IMR-90 (cell line): ENCODE data around the gene EVL. TPM values are rescaled to one million over a fixed set of nuclear protein-coding genes. Genes with fewer than 3 reads are reported as not detected.

Source experiments
- ATAC-seq: fragments of 200-7000 bp; cut with Tn5 transposase; 2 replicates; pipeline ENCODE4 v1.9.1; 2020; ENCODE audit warnings: low read depth, mild to moderate bottlenecking, moderate library complexity
- BruUV-seq: library from RNA; stranded (reverse); fragments of 400-500 nt; replicated peaks from 2 replicates; lab custom pipeline; 2021; lab: Mats Ljungman, UMichigan
- CTCF ChIA-PET: fragments of 300-600 bp; formaldehyde crosslinking; extraction: SDS; loops from one replicate; lab custom pipeline; 2021; ENCODE audit warnings: antibody characterized with exemption; lab: Yijun Ruan, JAX
- POLR2A ChIA-PET: fragments of 300-600 bp; sonication (Branson Sonifier 250); formaldehyde crosslinking; loops from one replicate; lab custom pipeline; 2022; ENCODE audit warnings: antibody characterized with exemption; ENCODE audit not compliant: unreplicated experiment; lab: Charles Lee
- DNase-seq: peaks from one replicate; pipeline ENCODE4 v3.0.0; 2013
- H2AFZ ChIP-seq: replicated peaks from 2 replicates; pipeline ENCODE3; 2013; ENCODE audit warnings: low read length, mild to moderate bottlenecking; ENCODE audit not compliant: poor library complexity
- H2AK5ac ChIP-seq: 2 replicates; pipeline ENCODE4 v1.6.1; 2013; ENCODE audit warnings: low read depth, low read length, inconsistent platforms
- H2AK9ac ChIP-seq: replicated peaks from 2 replicates; pipeline ENCODE3; 2013; ENCODE audit warnings: mild to moderate bottlenecking, low read depth, low read length, moderate library complexity; ENCODE audit not compliant: poor library complexity
- H2BK120ac ChIP-seq: 2 replicates; pipeline ENCODE4 v1.6.1; 2013; ENCODE audit warnings: low read depth, low read length, inconsistent platforms
- H2BK15ac ChIP-seq: 3 replicates; pipeline ENCODE4 v1.6.1; 2013; ENCODE audit warnings: low read depth, low read length, inconsistent platforms
- H2BK20ac ChIP-seq: 2 replicates; pipeline ENCODE4 v1.6.1; 2013; ENCODE audit warnings: low read depth, mild to moderate bottlenecking, inconsistent platforms, low read length, moderate library complexity
- H2BK5ac ChIP-seq: 2 replicates; pipeline ENCODE4 v1.6.1; 2013; ENCODE audit warnings: mild to moderate bottlenecking, low read depth, low read length, inconsistent platforms; ENCODE audit not compliant: poor library complexity, severe bottlenecking
- H3K14ac ChIP-seq: replicated peaks from 2 replicates; pipeline ENCODE4 v1.6.1; 2013; ENCODE audit warnings: low read depth, low read length, inconsistent platforms
- H3K18ac ChIP-seq: 2 replicates; pipeline ENCODE4 v1.6.1; 2013; ENCODE audit warnings: low read depth, low read length, control low read depth
- H3K23ac ChIP-seq: 2 replicates; pipeline ENCODE4 v1.6.1; 2013; ENCODE audit warnings: low read depth, low read length, inconsistent platforms
- H3K27ac ChIP-seq: 2 replicates; pipeline ENCODE4 v1.5.1; 2013; ENCODE audit warnings: mild to moderate bottlenecking, control low read depth, low read length; ENCODE audit not compliant: insufficient read depth
- H3K27me3 ChIP-seq: 2 replicates; pipeline ENCODE4 v1.6.1; 2013; ENCODE audit warnings: low read length; ENCODE audit not compliant: control insufficient read depth, insufficient read depth
- H3K36me3 ChIP-seq: 2 replicates; pipeline ENCODE4 v1.6.1; 2013; ENCODE audit warnings: low read length, mixed read lengths; ENCODE audit not compliant: control insufficient read depth, insufficient read depth
- H3K4ac ChIP-seq: 2 replicates; pipeline ENCODE4 v1.6.1; 2013; ENCODE audit warnings: low read depth, low read length, inconsistent platforms
- H3K4me1 ChIP-seq: 2 replicates; pipeline ENCODE4 v1.6.1; 2013; ENCODE audit warnings: low read length, mixed read lengths; ENCODE audit not compliant: control insufficient read depth, insufficient read depth
- H3K4me2 ChIP-seq: 2 replicates; pipeline ENCODE4 v1.6.1; 2013; ENCODE audit warnings: low read depth, mild to moderate bottlenecking, control low read depth, low read length, moderate library complexity
- H3K4me3 ChIP-seq: 2 replicates; pipeline ENCODE4 v1.5.1; 2013; ENCODE audit warnings: low read depth, mild to moderate bottlenecking, control low read depth, low read length, moderate library complexity; ENCODE audit not compliant: insufficient read depth
- H3K56ac ChIP-seq: 2 replicates; pipeline ENCODE4 v1.6.1; 2013; ENCODE audit warnings: low read length, inconsistent platforms; ENCODE audit not compliant: insufficient read depth; ENCODE audit errors: extremely low read depth
- H3K79me1 ChIP-seq, 2 experiments: 2 replicates each; pipeline ENCODE4 v1.6.1; 2013; ENCODE audit warnings: low read length in 2 of 2, inconsistent platforms in 1 of 2, low read depth in 1 of 2
- H3K9ac ChIP-seq: 2 replicates; pipeline ENCODE4 v1.6.1; 2013; ENCODE audit warnings: low read depth, low read length, control low read depth
- H3K9me1 ChIP-seq: 2 replicates; pipeline ENCODE4 v1.6.1; 2013; ENCODE audit warnings: low read length, inconsistent platforms; ENCODE audit not compliant: insufficient read depth
- H3K9me3 ChIP-seq: 2 replicates; pipeline ENCODE4 v1.6.1; 2013; ENCODE audit warnings: low read length; ENCODE audit not compliant: control insufficient read depth, insufficient read depth
- H4K20me1 ChIP-seq: 2 replicates; pipeline ENCODE4 v1.6.1; 2013; ENCODE audit warnings: low read length, inconsistent platforms; ENCODE audit not compliant: insufficient read depth
- H4K5ac ChIP-seq: 2 replicates; pipeline ENCODE4 v1.6.1; 2013; ENCODE audit warnings: mild to moderate bottlenecking, low read depth, low read length, control low read depth
- H4K8ac ChIP-seq, 2 experiments: 2 replicates each; pipeline ENCODE4 v1.6.1; 2013; ENCODE audit warnings: low read depth in 2 of 2, low read length in 2 of 2, control low read depth in 1 of 2, inconsistent platforms in 1 of 2
- H4K91ac ChIP-seq: 2 replicates; pipeline ENCODE4 v1.6.1; 2013; ENCODE audit warnings: low read depth, low read length, inconsistent platforms; ENCODE audit not compliant: insufficient read depth
- BHLHE40 ChIP-seq: fragments of 150-350 bp; IDR thresholded peaks from 2 replicates; pipeline ENCODE4 v1.6.1; 2016; ENCODE audit warnings: mild to moderate bottlenecking, low read depth, low read length
- CEBPB ChIP-seq: IDR thresholded peaks from 2 replicates; pipeline ENCODE4 v1.6.1; 2012; ENCODE audit warnings: low read depth, low read length, improper control_type of control experiment
- POLR2A ChIP-seq: IDR thresholded peaks from 2 replicates; pipeline ENCODE4 v1.6.1; 2012; ENCODE audit warnings: mild to moderate bottlenecking, low read depth, low read length
- RFX5 ChIP-seq: IDR thresholded peaks from 2 replicates; pipeline ENCODE4 v1.8.0; 2012; ENCODE audit warnings: low read depth, mild to moderate bottlenecking, low read length, moderate library complexity
- SMC3 ChIP-seq: fragments of 150-350 bp; IDR thresholded peaks from 2 replicates; pipeline ENCODE4 v1.6.1; 2016; ENCODE audit warnings: low read depth, mild to moderate bottlenecking, antibody characterized with exemption, low read length, moderate library complexity
- WGBS, 2 experiments: methylation state at CpG; one replicate each; pipeline versions ENCODE4 v1.1.5 to v1.1.7; 2013; ENCODE audit warnings: missing lambda C conversion rate in 2 of 2; ENCODE audit not compliant: insufficient read length in 1 of 2; ENCODE audit errors: extremely low coverage in 2 of 2; 5-methylcytosine and 5-hydroxymethylcytosine counted together
- dilution Hi-C: fragments of 300-500 bp; cut with HindIII; formaldehyde crosslinking; loops from one replicate; pipeline ENCODE4 v1.14.3; 2018; ENCODE audit warnings: low sequenced_read_pairs; ENCODE audit not compliant: unreplicated experiment
- in situ Hi-C: fragments of 300-500 bp; cut with MboI; formaldehyde crosslinking; loops from 3 replicates; pipeline ENCODE4 v1.14.3; 2019; ENCODE audit warnings: low sequenced_read_pairs, inconsistent platforms, mixed read lengths
- intact Hi-C: fragments of 100-400 bp; cut with micrococcal nuclease; formaldehyde crosslinking; loops from 2 replicates; pipeline ENCODE4 v1.10.0; 2022
- polyA plus RNA-seq, 3 experiments: library from polyadenylated mRNA; depleted of rRNA; stranded (reverse); fragments of >200 nt; gene quantifications; 2 replicates each; pipeline ENCODE4 v1.2.3, GENCODE V29; 2012; ENCODE audit warnings: low replicate concordance in 1 of 3
- total RNA-seq: library from RNA; depleted of rRNA; stranded (reverse); fragments of >200 nt; gene quantifications from 2 replicates; pipeline ENCODE4 v1.2.3, GENCODE V29; 2012

The EVL gene
- total and polyA plus RNA-seq, 2 of the 4 experiments (the other 2 are of a cell fraction): 7.2 to 36.5 TPM

- H3K4me3 ChIP-seq: no peak overlapping the region
- no peak overlapping the region for H4K91ac ChIP-seq
- H3K4me1 ChIP-seq: no peaks in the 10 kb centered on the region
- no peak overlapping the region for H2BK15ac ChIP-seq
- no peak overlapping the region for H2BK5ac ChIP-seq
- H2AK9ac ChIP-seq: no peak overlapping the region
- H3K9ac ChIP-seq: no peak overlapping the region
- H3K9me1 ChIP-seq: no peaks in the 10 kb centered on the region
- H3K36me3 ChIP-seq: no peaks in the 10 kb centered on the region
- no peak overlapping the region for H3K23ac ChIP-seq
- no peak overlapping the region for H2AFZ ChIP-seq
- no peak for ATAC-seq
- TF ChIP-seq CEBPB (no peak), SMC3 (no peak), POLR2A (no peak), RFX5 (no peak), BHLHE40 (no peak)
- H3K18ac ChIP-seq: no peak overlapping the region
- intact Hi-C loops (no loop called here), in situ Hi-C loops (no loop called here), dilution Hi-C loops (no loop called here)
- WGBS, 2 experiments: 92% methylated on average over 2 of the region's 2 CpGs; no CpG with 5 or more reads in 1 of the 2 experiments
- DNase-seq: no peak
- no peak overlapping the region for H4K5ac ChIP-seq
- H3K4me2 ChIP-seq: no peak overlapping the region
- H3K14ac ChIP-seq: no peak overlapping the region
- H3K27ac ChIP-seq: no peak overlapping the region
- no peak overlapping the region for H2AK5ac ChIP-seq
- no peak overlapping the region for H2BK20ac ChIP-seq
- H4K8ac ChIP-seq: no peak overlapping the region
- H3K79me1 ChIP-seq: no peaks in the 10 kb centered on the region
- H2BK120ac ChIP-seq: no peak overlapping the region
- H3K56ac ChIP-seq: no peak overlapping the region
- H3K9me3 ChIP-seq: no peaks in the 10 kb centered on the region; the same call in 1 of the 2 replicates
- no peak overlapping the region for H3K4ac ChIP-seq
- POLR2A ChIA-PET: no interaction called here
- CTCF ChIA-PET: no interaction called here
- no TSS peak for BruUV-seq
- peaks cover 32% of the 10 kb centered on the region for H3K27me3 ChIP-seq
- H4K20me1 ChIP-seq: no peaks in the 10 kb centered on the region; the same call in 1 of the 2 replicates
These were observed 105.7 kb downstream of the EVL start for GRCh38 chr14:100170880-100171279.
